Measurements from ENCODE around the gene ITSN1.
"Not testable (repeated sequence)": the region's sequence is repeated elsewhere in the genome, so short reads cannot be mapped to it uniquely, and the experiment has no call there.

Gene ITSN1

GRCh38 chr21:33651965-33652680 is 9.8 kb downstream of the ITSN1 start:
- no peak for DNase-seq (ENCODE audit: low spot score)

GRCh38 chr21:33654412-33654811 is 12.1 kb downstream of the ITSN1 start:
- DNase-seq (ENCODE audit: low spot score), result no peak

- DNase-seq (ENCODE audit: low spot score), result no peak
Measured at GRCh38 chr21:33655588-33656221, 13.4 kb downstream of the ITSN1 start.

GRCh38 chr21:33657124-33657820 is 15.0 kb downstream of the ITSN1 start:
- DNase-seq (ENCODE audit: low spot score), result no peak

GRCh38 chr21:33658919-33659567 is 16.7 kb downstream of the ITSN1 start:
- no peak for DNase-seq (ENCODE audit: low spot score)

- no peak for DNase-seq (ENCODE audit: low spot score)
Measured at GRCh38 chr21:33659568-33659949, 17.3 kb downstream of the ITSN1 start.

GRCh38 chr21:33660406-33660805 is 18.1 kb downstream of the ITSN1 start:
- no peak for DNase-seq (ENCODE audit: low spot score)

GRCh38 chr21:33661146-33661545 is 18.8 kb downstream of the ITSN1 start:
- no peak for DNase-seq (ENCODE audit: low spot score)

GRCh38 chr21:33662046-33662445 is 19.7 kb downstream of the ITSN1 start:
- no peak for DNase-seq (ENCODE audit: low spot score)

GRCh38 chr21:33663241-33663640 is 20.9 kb downstream of the ITSN1 start:
- DNase-seq (ENCODE audit: low spot score), result no peak

GRCh38 chr21:33664135-33664534 is 21.8 kb downstream of the ITSN1 start:
- DNase-seq (ENCODE audit: low spot score), result no peak

- DNase-seq (ENCODE audit: low spot score), result no peak
Measured at GRCh38 chr21:33666153-33666552, 23.9 kb downstream of the ITSN1 start.

- no peak for DNase-seq (ENCODE audit: low spot score)
Measured at GRCh38 chr21:33667636-33668035, 25.3 kb downstream of the ITSN1 start.

GRCh38 chr21:33668180-33668579 is 25.9 kb downstream of the ITSN1 start:
- no peak for DNase-seq (ENCODE audit: low spot score)

GRCh38 chr21:33668620-33669019 is 26.3 kb downstream of the ITSN1 start:
- no peak for DNase-seq (ENCODE audit: low spot score)

GRCh38 chr21:33670076-33670978 is 28.0 kb downstream of the ITSN1 start:
- DNase-seq (ENCODE audit: low spot score), result no peak

GRCh38 chr21:33673473-33673872 is 31.2 kb downstream of the ITSN1 start:
- no peak for DNase-seq (ENCODE audit: low spot score)

GRCh38 chr21:33674226-33674625 is 31.9 kb downstream of the ITSN1 start:
- no peak for DNase-seq (ENCODE audit: low spot score)

GRCh38 chr21:33676666-33677065 is 34.4 kb downstream of the ITSN1 start:
- not testable (repeated sequence) for DNase-seq (ENCODE audit: low spot score)

- DNase-seq (ENCODE audit: low spot score), result no peak
Measured at GRCh38 chr21:33677450-33677849, 35.1 kb downstream of the ITSN1 start.

- DNase-seq (ENCODE audit: low spot score), result no peak
Measured at GRCh38 chr21:33680870-33681269, 38.6 kb downstream of the ITSN1 start.

Data from activated CD4-positive, alpha-beta T cell treated with anti-CD3 and anti-CD28 coated beads, Interleukin-2, Interleukin-4, amounts not matched to agents 100 ng/mL and 50 ng/mL, durations not matched to agents 16 hours and 8 hours (primary cell).